GM12878 (cell line): Measurements from ENCODE around the gene ANKRD44. TPM values are rescaled to one million over a fixed set of nuclear protein-coding genes. Genes with fewer than 3 reads are reported as not detected.
A peak's percentile ranks its signal among the peaks of the same experiment; 100 is the strongest.

Experiments used
- ASH2L ChIP-seq: fragments of 300-600, 200-600 bp; sonication (generic); IDR thresholded peaks from 2 replicates; pipeline ENCODE4 v1.6.1; 2017; ENCODE audit warnings: low read depth, mild to moderate bottlenecking, borderline replicate concordance
- BHLHE40 ChIP-seq, 2 experiments: fragments of 450-650 bp in 1 of 2; IDR thresholded peaks; 2 replicates each; pipeline ENCODE4 v1.6.1; 2011 to 2017; ENCODE audit warnings: low read depth in 2 of 2, borderline replicate concordance in 1 of 2, improper control_type of control experiment in 1 of 2, low read length in 1 of 2, mild to moderate bottlenecking in 1 of 2
- CBX3 ChIP-seq: fragments of 200-600 bp; sonication (generic); IDR thresholded peaks from 2 replicates; pipeline ENCODE4 v1.6.1; 2016; ENCODE audit warnings: low read depth, borderline replicate concordance
- DPF2 ChIP-seq: fragments of 450-650 bp; IDR thresholded peaks from 2 replicates; pipeline ENCODE4 v1.6.1; 2017; ENCODE audit warnings: mild to moderate bottlenecking
- FOXM1 ChIP-seq: IDR thresholded peaks from 2 replicates; pipeline ENCODE4 v1.6.1; 2012; ENCODE audit warnings: low read depth, mild to moderate bottlenecking, inconsistent platforms, low read length, moderate library complexity
- GATAD2B ChIP-seq: fragments of 450-650 bp; conservative IDR thresholded peaks from 2 replicates; pipeline ENCODE4 v1.6.1; 2017; ENCODE audit warnings: low read depth, mild to moderate bottlenecking, moderate library complexity
- IKZF1 ChIP-seq: fragments of 450-650 bp; conservative IDR thresholded peaks from 2 replicates; pipeline ENCODE4 v1.6.1; 2017; ENCODE audit warnings: antibody characterized with exemption, mild to moderate bottlenecking
- JUNB ChIP-seq: IDR thresholded peaks from 2 replicates; pipeline ENCODE4 v1.6.1; 2016; ENCODE audit warnings: antibody characterized with exemption, mild to moderate bottlenecking
- KAT2A ChIP-seq: conservative IDR thresholded peaks from 2 replicates; pipeline ENCODE4 v1.6.1; 2011; ENCODE audit warnings: low read depth, low read length; ENCODE audit not compliant: control insufficient read depth
- KLF5 ChIP-seq: fragments of 450-650 bp; IDR thresholded peaks from 2 replicates; pipeline ENCODE4 v1.6.1; 2014; ENCODE audit warnings: mild to moderate bottlenecking; ENCODE audit not compliant: partially characterized antibody
- MEF2B ChIP-seq: fragments of 450-650 bp; IDR thresholded peaks from 2 replicates; pipeline ENCODE4 v1.6.1; 2018; ENCODE audit warnings: mild to moderate bottlenecking, moderate library complexity; ENCODE audit not compliant: partially characterized antibody, poor library complexity, severe bottlenecking
- NFXL1 ChIP-seq: fragments of 450-650 bp; IDR thresholded peaks from 2 replicates; pipeline ENCODE4 v1.6.1; 2017; ENCODE audit warnings: antibody characterized with exemption, mild to moderate bottlenecking, borderline replicate concordance
- POLR2AphosphoS2 ChIP-seq: IDR thresholded peaks from 2 replicates; pipeline ENCODE4 v1.6.1; 2011; ENCODE audit warnings: low read depth, mild to moderate bottlenecking, low read length, improper control_type of control experiment, moderate library complexity
- PRDM15 ChIP-seq: fragments of 450-650 bp; formaldehyde crosslinking; IDR thresholded peaks from 2 replicates; pipeline ENCODE4 v1.4.0; 2020; ENCODE audit warnings: mild to moderate bottlenecking, moderate library complexity
- RAD51 ChIP-seq: fragments of 450-650 bp; IDR thresholded peaks from 2 replicates; pipeline ENCODE4 v1.6.1; 2016; ENCODE audit warnings: moderate library complexity, mild to moderate bottlenecking, inconsistent platforms
- RUNX3 ChIP-seq: IDR thresholded peaks from 2 replicates; pipeline ENCODE4 v1.6.1; 2012; ENCODE audit warnings: low read length, inconsistent platforms
- WRNIP1 ChIP-seq: IDR thresholded peaks from 2 replicates; pipeline ENCODE4 v1.6.1; 2011; ENCODE audit warnings: low read depth, low read length, improper control_type of control experiment, borderline replicate concordance
- YY1 ChIP-seq: IDR thresholded peaks from 2 replicates; pipeline ENCODE4 v1.6.1; 2011; ENCODE audit warnings: low read depth, mild to moderate bottlenecking, low read length
- ZNF217 ChIP-seq: fragments of 450-650 bp; IDR thresholded peaks from 2 replicates; pipeline ENCODE4 v1.6.1; 2017; ENCODE audit warnings: antibody characterized with exemption, mild to moderate bottlenecking
- polyA plus RNA-seq, 11 experiments: library from polyadenylated mRNA; depleted of rRNA in 4 of 11; unstranded in 6 of 11; stranded (reverse) in 5 of 11; fragments of >200 nt; fragmentation: Nextera tagmentation in 4 of 11; fragmentation: Illumina TruSeq in 1 of 11; extraction: Ambion mirVana in 4 of 11; extraction: Trizol in 1 of 11; gene quantifications; 1 replicate in 1 of 11; 2 replicates in 10 of 11; pipeline versions ENCODE4 v1.2.1 to v1.2.3, GENCODE V29; 2011 to 2016; ENCODE audit warnings: inconsistent platforms in 2 of 11, missing spikeins in 2 of 11, low read depth in 1 of 11
- total RNA-seq, 4 experiments: library from RNA; depleted of rRNA in 3 of 4; stranded (reverse); fragments of >200 nt in 3 of 4; fragmentation: Illumina TruSeq in 1 of 4; extraction: Trizol in 1 of 4; gene quantifications; 2 replicates each; pipeline versions ENCODE4 v1.2.1 to v1.2.3, GENCODE V29; 2013 to 2021
- TF ChIP-seq, protein P1 (sequence below): fragments of 450-650 bp; IDR thresholded peaks from 2 replicates; pipeline ENCODE4 v1.6.1; 2017; ENCODE audit warnings: borderline replicate concordance
- TF ChIP-seq, protein P2 (sequence below): fragments of 450-650 bp; IDR thresholded peaks from 2 replicates; pipeline ENCODE4 v1.6.1; 2016; ENCODE audit warnings: mild to moderate bottlenecking
- TF ChIP-seq, protein P3 (sequence below): fragments of 150-350 bp; IDR thresholded peaks from 2 replicates; pipeline ENCODE4 v1.6.1; 2014; ENCODE audit warnings: mild to moderate bottlenecking, low read depth, low read length

The ANKRD44 gene
- total and polyA plus RNA-seq, 10 of the 15 experiments (the other 5 are each of a cell fraction or from before 2014, with no cell fraction given) = 19.1 to 99.1 (median 59.6) TPM

- TF ChIP-seq ASH2L (no peak), RUNX3 (peak; percentile 70), BHLHE40 (IDR thresholded peaks at IDR 0.05; ENCODE audit: borderline replicate concordance in 1 of 2, low read depth in 2 of 2, low read length in 1 of 2) (no peak), PRDM15 (CRISPR knock-in tag) (no peak), YY1 (0 out of 2 replicates have a peak, but pooled peaks have one; percentile 7), IKZF1 (peak; percentile 54), RAD51 (no peak), DPF2 (no peak), FOXM1 (no peak), GATAD2B (no peak), ZNF217 (no peak), MEF2B (no peak), KLF5 (no peak), NFXL1 (no peak), JUNB (no peak), KAT2A (no peak), POLR2AphosphoS2 (no peak), WRNIP1 (peak; percentile 31; the same call in 1 of the 2 replicates), CBX3 (no peak)
- TF ChIP-seq, protein P1, sequence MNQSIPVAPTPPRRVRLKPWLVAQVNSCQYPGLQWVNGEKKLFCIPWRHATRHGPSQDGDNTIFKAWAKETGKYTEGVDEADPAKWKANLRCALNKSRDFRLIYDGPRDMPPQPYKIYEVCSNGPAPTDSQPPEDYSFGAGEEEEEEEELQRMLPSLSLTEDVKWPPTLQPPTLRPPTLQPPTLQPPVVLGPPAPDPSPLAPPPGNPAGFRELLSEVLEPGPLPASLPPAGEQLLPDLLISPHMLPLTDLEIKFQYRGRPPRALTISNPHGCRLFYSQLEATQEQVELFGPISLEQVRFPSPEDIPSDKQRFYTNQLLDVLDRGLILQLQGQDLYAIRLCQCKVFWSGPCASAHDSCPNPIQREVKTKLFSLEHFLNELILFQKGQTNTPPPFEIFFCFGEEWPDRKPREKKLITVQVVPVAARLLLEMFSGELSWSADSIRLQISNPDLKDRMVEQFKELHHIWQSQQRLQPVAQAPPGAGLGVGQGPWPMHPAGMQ = no peak
- TF ChIP-seq, protein P2, sequence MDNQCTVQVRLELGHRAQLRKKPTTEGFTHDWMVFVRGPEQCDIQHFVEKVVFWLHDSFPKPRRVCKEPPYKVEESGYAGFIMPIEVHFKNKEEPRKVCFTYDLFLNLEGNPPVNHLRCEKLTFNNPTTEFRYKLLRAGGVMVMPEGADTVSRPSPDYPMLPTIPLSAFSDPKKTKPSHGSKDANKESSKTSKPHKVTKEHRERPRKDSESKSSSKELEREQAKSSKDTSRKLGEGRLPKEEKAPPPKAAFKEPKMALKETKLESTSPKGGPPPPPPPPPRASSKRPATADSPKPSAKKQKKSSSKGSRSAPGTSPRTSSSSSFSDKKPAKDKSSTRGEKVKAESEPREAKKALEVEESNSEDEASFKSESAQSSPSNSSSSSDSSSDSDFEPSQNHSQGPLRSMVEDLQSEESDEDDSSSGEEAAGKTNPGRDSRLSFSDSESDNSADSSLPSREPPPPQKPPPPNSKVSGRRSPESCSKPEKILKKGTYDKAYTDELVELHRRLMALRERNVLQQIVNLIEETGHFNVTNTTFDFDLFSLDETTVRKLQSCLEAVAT = peak; percentile 80; the same call in 1 of the 2 replicates
- TF ChIP-seq, protein P3, sequence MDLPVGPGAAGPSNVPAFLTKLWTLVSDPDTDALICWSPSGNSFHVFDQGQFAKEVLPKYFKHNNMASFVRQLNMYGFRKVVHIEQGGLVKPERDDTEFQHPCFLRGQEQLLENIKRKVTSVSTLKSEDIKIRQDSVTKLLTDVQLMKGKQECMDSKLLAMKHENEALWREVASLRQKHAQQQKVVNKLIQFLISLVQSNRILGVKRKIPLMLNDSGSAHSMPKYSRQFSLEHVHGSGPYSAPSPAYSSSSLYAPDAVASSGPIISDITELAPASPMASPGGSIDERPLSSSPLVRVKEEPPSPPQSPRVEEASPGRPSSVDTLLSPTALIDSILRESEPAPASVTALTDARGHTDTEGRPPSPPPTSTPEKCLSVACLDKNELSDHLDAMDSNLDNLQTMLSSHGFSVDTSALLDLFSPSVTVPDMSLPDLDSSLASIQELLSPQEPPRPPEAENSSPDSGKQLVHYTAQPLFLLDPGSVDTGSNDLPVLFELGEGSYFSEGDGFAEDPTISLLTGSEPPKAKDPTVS = no peak
These were observed 104.9 kb downstream of the ANKRD44 start (continued) for GRCh38 chr2:197205585-197206215.
